Stimulated activated naive CD8-positive, alpha-beta T cell treated with anti-CD3 and anti-CD28 coated beads, Interleukin-15, amount 100 ng/mL, for 72 hours (primary cell): ENCODE data around the gene CD79B.
A peak's percentile ranks its signal among the peaks of the same experiment; 100 is the strongest.
"Not testable (repeated sequence)": the region's sequence is repeated elsewhere in the genome, so short reads cannot be mapped to it uniquely, and the experiment has no call there.

Source experiments
- ATAC-seq: fragments of 150-1000 bp; cut with Tn5 transposase; 2 replicates; pipeline ENCODE4 v1.10.0; 2021; ENCODE audit warnings: mild to moderate bottlenecking, moderate library complexity
- DNase-seq, 2 donors: peaks; one replicate each; pipeline ENCODE4 v3.0.0; 2021 to 2022
- H3K27ac Mint-ChIP-seq, 2 donors: one replicate each; pipeline ENCODE4 v1.8.0; 2022; ENCODE audit warnings: mild to moderate bottlenecking in 2 of 2, mixed read lengths in 2 of 2, moderate library complexity in 2 of 2
- H3K27me3 Mint-ChIP-seq: one replicate; pipeline ENCODE4 v1.8.0; 2022; ENCODE audit warnings: mixed read lengths
- H3K4me1 Mint-ChIP-seq: one replicate; pipeline ENCODE4 v1.8.0; 2022; ENCODE audit warnings: mild to moderate bottlenecking, mixed read lengths
- H3K4me3 Mint-ChIP-seq, 2 donors: one replicate each; pipeline ENCODE4 v1.8.0; 2022; ENCODE audit warnings: mild to moderate bottlenecking in 2 of 2, mixed read lengths in 2 of 2, moderate library complexity in 1 of 2
- H3K9me3 Mint-ChIP-seq, 2 donors: one replicate each; pipeline ENCODE4 v1.8.0; 2022; ENCODE audit warnings: mixed read lengths in 2 of 2

CD79B gene

DNA sequence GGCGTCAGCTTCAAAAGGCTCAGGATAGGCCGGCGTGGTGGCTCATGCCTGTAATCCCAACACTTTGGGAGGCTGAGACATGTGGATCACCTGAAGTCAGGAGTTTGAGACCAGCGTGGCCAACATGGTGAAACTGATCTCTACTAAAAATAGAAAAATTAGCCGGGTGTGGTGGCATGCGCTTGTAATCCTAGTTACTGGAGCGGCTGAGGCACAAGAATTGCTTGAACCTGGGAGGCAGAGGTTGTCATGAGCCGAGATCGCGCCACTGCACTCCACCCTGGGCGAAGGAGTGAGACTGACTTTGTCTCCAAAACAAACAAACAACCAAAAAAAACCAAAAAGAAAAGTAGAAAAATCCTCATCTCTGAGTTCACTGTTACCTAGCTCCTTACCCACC lies 47.0 kb downstream of the CD79B start:
- not testable (repeated sequence) for H3K9me3 Mint-ChIP-seq, H3K27me3 Mint-ChIP-seq, DNase-seq, H3K27ac Mint-ChIP-seq, ATAC-seq, H3K4me3 Mint-ChIP-seq
- peaks cover 11% of the 10 kb centered on the region for H3K4me1 Mint-ChIP-seq

GRCh38 chr17:63882626-63883126 lies 49.5 kb downstream of the CD79B start:
- peak overlapping the region in 1 of 2 donors; percentile 67 for H3K27ac Mint-ChIP-seq
- H3K4me3 Mint-ChIP-seq, H3K4me1 Mint-ChIP-seq, H3K9me3 Mint-ChIP-seq, ATAC-seq, DNase-seq, H3K27me3 Mint-ChIP-seq: not testable (repeated sequence)

DNA sequence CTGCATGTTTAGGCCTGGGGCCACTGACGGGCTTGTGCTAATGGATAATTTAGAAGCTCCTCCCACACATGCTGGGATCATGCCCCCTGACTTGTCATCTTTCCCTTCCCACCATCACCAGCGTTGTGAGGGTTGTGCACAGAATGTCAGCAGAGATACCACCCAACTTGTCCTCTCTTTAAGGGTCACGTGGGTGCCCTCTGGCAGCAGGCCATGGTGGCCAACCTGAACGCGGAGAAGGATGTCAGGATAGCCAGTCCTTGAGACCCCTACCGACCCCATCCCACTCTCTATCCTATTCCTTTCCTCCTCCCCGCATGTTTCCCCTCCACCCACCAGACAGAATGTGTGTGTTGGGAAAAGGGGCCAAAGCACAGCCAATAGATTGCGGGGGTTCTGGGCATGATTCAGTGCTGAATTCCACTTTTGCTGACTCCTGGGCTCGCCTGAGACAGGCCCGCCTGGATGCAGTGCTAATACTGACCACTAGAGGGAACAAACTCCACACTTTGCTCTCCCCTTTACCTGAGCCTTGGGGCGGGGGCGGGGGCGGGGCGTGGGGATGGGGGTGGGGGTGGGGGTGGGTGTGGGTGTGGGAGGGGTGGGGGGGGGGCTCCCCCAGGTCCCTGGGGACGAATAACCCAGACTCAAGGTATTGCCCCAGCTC lies 50.1 kb downstream of the CD79B start, which contains the start of gene GH2:
Gene GH2 (minus strand): TSS at position 10 of the 667 bp plus-strand sequence. CDS start 143 bp downstream, outside the sequence.
- Mint-ChIP-seq H3K4me3 (no peak within 1 kb of the TSS), H3K27ac (no peak within 1 kb of the TSS), H3K9me3 (no peaks in the 10 kb centered on the region), H3K4me1 (peaks cover 6% of the 10 kb centered on the region), H3K27me3 (no peaks in the 10 kb centered on the region)
- DNase-seq (peak; percentile 50 to 58), ATAC-seq (peak; percentile 87)

GRCh38 chr17:63881337-63881736 lies 50.8 kb downstream of the CD79B start:
- H3K9me3 Mint-ChIP-seq, H3K27ac Mint-ChIP-seq, DNase-seq: not testable (repeated sequence)

DNA sequence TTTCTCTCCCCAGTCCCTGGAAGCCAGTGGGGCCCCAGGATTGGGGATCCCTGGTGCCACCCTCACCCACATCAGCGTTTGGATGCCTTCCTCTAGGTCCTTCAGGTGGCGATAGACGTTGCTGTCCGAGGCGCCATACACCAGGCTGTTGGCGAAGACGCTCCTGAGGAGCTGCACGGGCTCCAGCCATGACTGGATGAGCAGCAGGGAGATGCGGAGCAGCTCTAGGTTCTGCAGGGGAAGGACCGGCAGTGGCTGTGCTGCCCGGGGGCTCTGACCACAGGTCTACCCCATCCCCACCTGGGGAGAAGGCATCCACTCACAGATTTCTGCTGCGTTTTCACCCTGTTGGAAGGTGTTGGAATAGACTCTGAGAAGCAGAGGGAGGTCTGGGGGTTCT lies 51.4 kb downstream of the CD79B start:
- no peaks in the 10 kb centered on the region for H3K9me3 Mint-ChIP-seq
- peaks cover 6% of the 10 kb centered on the region for H3K4me1 Mint-ChIP-seq
- DNase-seq: no peak

More at GRCh38 chr17:63881337-63881736, 50.8 kb downstream of the CD79B start:
- H3K27me3 Mint-ChIP-seq, ATAC-seq, H3K4me3 Mint-ChIP-seq, H3K4me1 Mint-ChIP-seq: not testable (repeated sequence)

More for the DNA sequence above, 51.4 kb downstream of the CD79B start:
- no peak for ATAC-seq
- H3K4me3 Mint-ChIP-seq: no peak overlapping the region
- H3K27ac Mint-ChIP-seq: no peak overlapping the region
- H3K27me3 Mint-ChIP-seq: no peaks in the 10 kb centered on the region
